Measurements from ENCODE around the gene SLC35B2.

Gene SLC35B2

DNA sequence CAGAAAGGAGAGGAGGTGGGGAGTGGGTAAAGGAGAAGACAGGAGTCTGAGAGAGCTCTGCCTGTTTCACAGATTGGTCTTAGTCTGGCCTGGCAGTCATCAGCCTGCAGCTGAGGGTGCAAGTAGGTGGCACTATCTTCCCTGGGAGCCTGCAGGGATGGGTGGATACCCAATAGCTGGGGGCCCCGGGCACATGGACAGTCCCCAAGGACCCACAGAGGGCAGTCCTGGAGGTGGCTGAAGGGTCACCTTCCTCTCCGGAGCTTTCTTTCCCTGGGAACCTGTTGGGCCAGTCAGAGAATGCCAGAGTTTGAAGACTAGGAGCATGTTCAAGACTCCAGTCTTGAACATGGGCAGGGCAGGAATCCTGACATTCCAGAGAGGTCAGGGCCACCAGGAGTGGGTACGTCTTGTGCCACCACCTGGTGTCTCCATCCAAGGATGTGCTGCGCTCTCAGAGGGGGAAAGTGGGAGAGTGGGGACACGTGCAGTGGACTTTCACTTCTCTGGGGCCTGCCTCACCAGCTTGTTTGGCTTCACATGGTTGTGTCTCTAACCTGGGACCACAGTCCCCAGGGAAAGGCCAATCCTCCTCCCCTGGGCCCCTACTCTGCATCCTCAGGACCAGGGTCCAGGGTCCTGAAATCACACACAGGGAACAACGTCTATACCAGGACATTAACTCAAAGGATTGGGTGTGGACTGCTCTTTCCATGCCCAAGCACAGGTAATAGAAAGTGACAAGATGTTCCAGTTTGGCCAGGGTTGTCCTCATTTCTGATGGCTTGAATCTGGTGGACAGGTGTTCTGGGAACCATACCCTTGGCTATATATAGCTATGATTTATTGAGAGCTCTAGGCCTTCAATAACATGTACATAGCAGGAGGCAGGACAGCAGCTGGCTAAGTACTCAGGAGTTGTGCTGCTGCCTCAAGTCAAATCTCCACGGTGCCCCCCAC lies 37.8 kb upstream of the SLC35B2 start:
- no peak overlapping the region for H3K4me3 ChIP-seq
- in situ Hi-C loops (cut with MboI; ENCODE audit: low sequenced_read_pairs): no loop called here
- H3K27me3 ChIP-seq (ENCODE audit: low read depth): peaks cover 64% of the 10 kb centered on the region
- no peaks in the 10 kb centered on the region for H3K9me3 ChIP-seq
- H3K36me3 ChIP-seq (replicated peaks): peaks cover 1% of the 10 kb centered on the region
- no peak for DNase-seq (ENCODE audit: low spot score in 2 of 2)
- no peaks in the 10 kb centered on the region for H3K4me1 ChIP-seq

DNA sequence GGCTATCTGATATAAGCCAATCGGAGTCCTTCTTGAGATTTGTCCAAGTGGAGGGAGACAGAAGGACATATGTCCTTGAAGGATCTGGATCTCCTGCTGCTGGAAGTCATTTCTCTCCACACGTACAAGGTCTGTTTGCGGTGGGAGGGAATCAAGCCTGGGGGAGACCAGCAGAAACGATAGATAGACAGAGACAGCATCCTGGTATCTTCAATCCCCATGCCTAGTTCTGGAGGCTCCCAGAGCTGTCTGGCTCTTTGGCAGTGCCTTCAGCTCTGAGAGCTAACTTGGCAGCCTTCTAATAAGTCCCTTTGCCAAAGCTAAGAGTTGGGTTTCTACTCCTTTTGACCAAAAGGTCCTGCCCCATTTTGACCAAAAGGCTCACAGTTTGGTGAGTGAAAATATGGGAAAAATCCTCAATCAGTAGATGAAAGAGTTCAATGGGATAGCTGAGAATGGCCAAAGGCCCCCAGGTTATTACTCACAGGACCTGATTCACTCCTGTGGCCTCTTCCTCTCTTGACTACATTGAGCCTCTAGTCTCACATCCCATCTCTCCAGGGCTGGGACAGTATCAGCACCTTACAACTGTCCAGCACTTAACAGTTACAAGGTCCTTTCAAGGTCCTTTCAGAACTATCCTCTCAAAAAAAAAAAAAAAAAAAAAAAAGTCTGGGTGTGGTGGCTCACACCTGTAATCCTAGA lies 35.5 kb upstream of the SLC35B2 start:
- in situ Hi-C loops (cut with MboI; ENCODE audit: low sequenced_read_pairs): no loop called here
- no peak for DNase-seq (ENCODE audit: low spot score in 2 of 2)
- Histone ChIP-seq H3K4me3 (no peak overlapping the region), H3K4me1 (no peaks in the 10 kb centered on the region), H3K36me3 (replicated peaks) (no peaks in the 10 kb centered on the region), H3K27me3 (ENCODE audit: low read depth) (peaks cover 72% of the 10 kb centered on the region), H3K9me3 (no peaks in the 10 kb centered on the region)

DNA sequence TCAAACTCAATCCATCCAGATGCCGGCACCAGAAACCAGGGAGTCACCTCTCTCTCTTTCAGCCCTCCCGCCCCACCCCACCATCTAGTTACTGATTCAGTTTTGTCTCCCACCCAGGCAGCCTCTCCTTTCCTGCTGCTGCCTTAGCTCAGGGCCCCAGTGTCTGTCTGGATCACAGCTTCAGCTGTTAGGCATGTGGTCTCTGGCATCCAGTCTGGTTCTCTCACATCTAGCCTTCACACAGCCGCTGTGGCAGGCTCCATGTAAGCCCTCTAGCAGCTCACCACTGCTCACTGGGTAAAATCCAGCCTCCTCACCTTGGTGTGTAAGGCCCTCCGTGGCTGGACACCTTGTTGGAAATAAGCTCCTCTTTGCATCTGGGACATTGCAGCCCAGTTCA lies 34.5 kb upstream of the SLC35B2 start:
- H3K9me3 ChIP-seq: no peaks in the 10 kb centered on the region

DNA sequence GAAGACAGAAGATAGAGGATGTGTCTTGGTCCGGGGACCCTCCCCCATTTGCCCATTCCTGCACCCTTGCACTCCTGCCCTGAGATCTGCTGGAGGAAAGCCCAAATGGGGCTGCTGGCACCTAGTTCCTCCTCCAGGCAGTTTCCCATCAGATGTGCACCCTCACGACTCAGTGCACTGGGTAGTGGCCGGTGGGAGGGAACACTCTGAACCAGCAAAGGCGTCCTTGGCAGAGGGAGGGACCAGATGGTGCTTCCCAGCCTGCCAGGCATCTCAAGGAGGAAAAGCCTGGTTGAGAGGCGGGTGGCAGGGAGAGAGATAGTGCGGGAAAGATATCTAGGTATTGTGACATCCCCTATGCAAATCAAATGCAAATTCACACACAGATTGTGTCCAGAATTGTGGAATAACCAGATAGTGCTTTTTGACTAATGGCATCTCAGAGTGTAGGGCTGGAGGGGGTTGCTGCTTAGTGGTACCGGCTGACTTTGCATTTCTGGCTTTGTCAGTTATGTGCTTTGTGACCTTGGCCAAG lies 32.5 kb upstream of the SLC35B2 start:
- peaks cover 64% of the 10 kb centered on the region for H3K27me3 ChIP-seq (ENCODE audit: low read depth)
- H3K4me3 ChIP-seq: no peak overlapping the region
- no peak for DNase-seq (ENCODE audit: low spot score in 2 of 2)
- H3K9me3 ChIP-seq: no peaks in the 10 kb centered on the region
- in situ Hi-C loops (cut with MboI; ENCODE audit: low sequenced_read_pairs): no loop called here
- no peaks in the 10 kb centered on the region for H3K4me1 ChIP-seq
- no peaks in the 10 kb centered on the region for H3K36me3 ChIP-seq (replicated peaks)

More for the DNA sequence above, 34.5 kb upstream of the SLC35B2 start:
- in situ Hi-C loops (cut with MboI; ENCODE audit: low sequenced_read_pairs): no loop called here
- Histone ChIP-seq H3K4me3 (no peak overlapping the region), H3K36me3 (replicated peaks) (no peaks in the 10 kb centered on the region), H3K4me1 (no peaks in the 10 kb centered on the region), H3K27me3 (ENCODE audit: low read depth) (peaks cover 63% of the 10 kb centered on the region)
- DNase-seq (ENCODE audit: low spot score in 2 of 2): no peak

DNA sequence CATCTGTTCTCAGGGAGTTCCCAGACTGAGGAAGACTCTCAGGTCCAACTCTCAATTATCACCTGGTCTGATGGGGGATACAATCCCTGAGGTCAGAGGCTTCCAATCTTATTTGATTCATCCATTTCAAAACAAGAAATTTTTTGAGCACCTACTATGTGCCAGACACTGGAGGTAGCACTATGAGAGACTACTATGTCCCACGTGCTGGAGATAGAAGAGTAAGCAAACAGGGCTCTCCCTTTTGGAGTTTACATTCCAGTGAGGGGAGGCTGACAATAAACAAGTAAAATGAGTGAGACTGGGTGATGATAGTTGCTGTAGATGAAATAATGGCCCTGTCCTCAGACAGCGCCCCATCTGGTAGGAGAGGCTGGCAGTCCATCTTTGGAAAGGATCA lies 29.4 kb upstream of the SLC35B2 start:
- DNase-seq (ENCODE audit: low spot score in 2 of 2): no peak
- no peak overlapping the region for H3K4me3 ChIP-seq
- H3K9me3 ChIP-seq: no peaks in the 10 kb centered on the region
- H3K4me1 ChIP-seq: no peaks in the 10 kb centered on the region
- no peaks in the 10 kb centered on the region for H3K36me3 ChIP-seq (replicated peaks)
- peaks cover 55% of the 10 kb centered on the region for H3K27me3 ChIP-seq (ENCODE audit: low read depth)
- in situ Hi-C loops (cut with MboI; ENCODE audit: low sequenced_read_pairs): no loop called here

DNA sequence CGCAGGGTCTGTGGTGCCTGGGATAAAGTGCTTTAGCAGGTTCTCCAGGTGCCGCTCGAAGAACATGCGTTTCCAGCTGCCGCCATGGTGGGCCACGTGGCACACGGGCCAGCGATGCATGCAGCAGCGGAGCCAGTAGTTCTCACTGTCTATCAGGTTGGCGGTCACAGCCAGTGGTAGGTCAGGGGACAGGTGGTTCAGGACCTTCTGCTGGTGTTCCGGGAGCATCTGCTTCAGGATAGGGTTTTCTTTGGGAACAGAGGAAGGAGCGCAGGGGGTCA lies 28.9 kb upstream of the SLC35B2 start:
- Histone ChIP-seq H3K4me1 (no peaks in the 10 kb centered on the region), H3K4me3 (no peak overlapping the region), H3K9me3 (no peaks in the 10 kb centered on the region), H3K27me3 (ENCODE audit: low read depth) (peaks cover 50% of the 10 kb centered on the region), H3K36me3 (replicated peaks) (no peaks in the 10 kb centered on the region)
- in situ Hi-C loops (cut with MboI; ENCODE audit: low sequenced_read_pairs): no loop called here
- DNase-seq (ENCODE audit: low spot score in 2 of 2): no peak

DNA sequence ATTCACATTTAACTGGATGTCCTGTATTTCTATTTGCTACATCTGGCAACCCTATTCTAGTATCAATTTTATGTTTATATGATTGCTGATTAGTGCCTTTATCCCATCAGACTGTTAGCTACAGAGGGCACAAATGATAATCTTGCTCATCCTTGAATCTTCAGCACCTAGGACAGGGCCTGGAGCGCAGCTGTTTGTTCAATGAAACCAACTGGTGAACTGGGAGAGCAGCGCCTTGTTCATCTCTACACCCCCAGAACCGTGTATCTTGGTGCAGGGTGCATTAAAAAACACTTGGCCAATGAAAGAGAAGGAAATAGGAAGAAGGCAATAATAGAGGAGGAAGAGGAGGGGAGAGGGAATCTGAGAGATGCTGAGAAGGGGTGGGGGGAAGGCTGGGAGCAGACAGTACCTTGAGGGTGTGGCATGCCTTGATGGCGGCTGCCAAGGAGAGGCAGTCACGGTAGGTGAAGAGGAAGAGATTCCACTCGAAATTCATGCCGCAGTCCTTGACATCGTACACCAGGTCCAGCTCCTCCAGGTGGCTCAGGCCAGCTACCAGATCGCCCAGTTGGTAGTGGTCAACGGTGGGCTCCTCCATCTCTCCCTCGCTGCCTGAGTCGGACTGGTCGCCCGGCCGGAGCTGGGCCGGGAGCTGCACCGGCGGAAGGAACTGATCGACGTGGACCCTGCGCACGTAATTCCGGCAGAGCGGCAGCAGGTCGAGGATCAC lies 28.4 kb upstream of the SLC35B2 start:
- peak in 1 of 2 experiments; percentile 44 for DNase-seq (ENCODE audit: low spot score in 2 of 2)
- Histone ChIP-seq H3K4me3 (no peak overlapping the region), H3K27me3 (ENCODE audit: low read depth) (peaks cover 45% of the 10 kb centered on the region), H3K9me3 (no peaks in the 10 kb centered on the region), H3K4me1 (no peaks in the 10 kb centered on the region), H3K36me3 (replicated peaks) (no peaks in the 10 kb centered on the region)
- in situ Hi-C loops (cut with MboI; ENCODE audit: low sequenced_read_pairs): no loop called here

DNA sequence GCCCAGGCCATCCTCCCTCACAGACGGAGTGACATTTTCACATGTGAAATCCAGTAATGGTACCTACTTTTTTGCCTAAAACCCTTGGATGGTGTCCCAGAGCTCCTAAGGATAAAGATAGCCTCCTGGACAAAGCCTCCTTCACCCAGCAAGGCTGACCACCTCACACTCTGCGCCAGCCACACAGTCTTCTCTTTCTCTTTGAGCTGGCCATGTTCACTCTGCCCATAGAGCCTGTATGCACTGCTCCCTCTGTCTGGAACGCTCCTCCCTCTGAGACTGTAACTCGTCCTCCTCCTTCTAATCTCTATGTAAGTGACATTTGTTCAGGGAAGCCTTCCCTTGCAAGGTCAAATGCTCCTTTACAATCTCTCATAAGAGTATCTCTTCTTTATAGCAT lies 27.5 kb upstream of the SLC35B2 start:
- DNase-seq (ENCODE audit: low spot score in 2 of 2): no peak
- no peaks in the 10 kb centered on the region for H3K4me1 ChIP-seq
- H3K9me3 ChIP-seq: no peaks in the 10 kb centered on the region
- peaks cover 37% of the 10 kb centered on the region for H3K27me3 ChIP-seq (ENCODE audit: low read depth)
- in situ Hi-C loops (cut with MboI; ENCODE audit: low sequenced_read_pairs): no loop called here
- H3K36me3 ChIP-seq (replicated peaks): no peaks in the 10 kb centered on the region
- no peak overlapping the region for H3K4me3 ChIP-seq

DNA sequence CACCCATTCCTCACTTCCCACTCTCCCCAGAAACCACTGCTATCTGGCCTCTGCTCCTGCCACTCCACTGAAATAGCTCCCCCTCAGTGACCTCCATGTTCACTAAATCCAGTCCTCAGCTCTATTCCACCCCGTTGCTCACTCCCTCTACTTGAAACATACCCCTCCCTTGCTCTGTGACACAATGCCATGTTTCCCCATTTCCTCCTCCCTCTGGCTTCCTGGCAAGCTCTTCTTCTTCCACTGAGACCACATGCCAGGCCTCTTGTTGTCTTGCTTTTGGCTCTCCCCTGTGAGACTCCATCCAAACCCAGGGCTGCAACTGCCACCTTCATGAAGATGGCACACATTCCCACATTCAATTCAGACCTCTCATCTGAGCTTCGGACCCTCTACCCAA lies 26.8 kb upstream of the SLC35B2 start:
- peaks cover 29% of the 10 kb centered on the region for H3K27me3 ChIP-seq (ENCODE audit: low read depth)
- in situ Hi-C loops (cut with MboI; ENCODE audit: low sequenced_read_pairs): no loop called here

DNA sequence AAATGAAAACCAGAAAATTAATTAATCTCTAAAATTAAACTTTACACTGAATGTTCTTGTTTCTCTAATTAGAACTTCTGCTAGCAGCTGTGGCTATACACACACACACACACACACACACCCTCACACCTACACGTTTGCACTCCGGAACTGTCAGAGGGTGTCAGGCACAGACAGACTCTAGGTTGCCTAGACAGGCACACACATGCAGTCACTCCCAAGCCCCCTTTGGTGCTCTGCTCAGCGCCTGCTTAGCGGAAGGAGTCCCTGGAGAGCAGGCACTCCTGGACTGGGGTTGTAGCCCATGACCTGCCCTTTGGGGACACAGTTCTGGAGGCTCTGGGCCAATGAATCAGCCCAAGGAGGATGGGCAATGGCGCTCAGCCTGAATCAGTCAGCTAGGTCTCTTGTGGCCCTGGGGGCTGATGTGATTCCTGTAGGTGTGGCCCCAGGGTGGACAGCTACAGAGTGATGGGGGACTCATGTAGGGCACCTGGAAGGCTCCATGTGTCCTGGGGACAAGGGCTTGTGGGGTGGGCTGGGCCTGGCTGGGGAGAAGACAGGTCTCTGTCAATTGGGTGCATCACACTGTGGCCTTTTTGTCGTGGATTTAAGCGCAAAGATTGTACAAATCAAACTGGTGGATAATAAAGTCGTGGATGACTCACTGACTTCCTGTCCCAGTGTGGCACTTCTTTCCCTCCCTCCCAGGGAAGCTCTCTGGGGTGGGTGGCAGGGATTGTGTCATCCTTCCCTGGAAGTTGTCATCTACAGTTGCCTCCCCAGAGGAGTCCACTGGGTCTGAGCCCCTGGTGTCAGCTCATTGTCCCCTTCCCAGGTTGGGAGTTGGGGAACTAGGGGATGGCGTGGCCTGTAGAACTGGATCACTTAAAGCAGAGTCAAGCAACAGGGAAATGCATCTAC lies 21.7 kb upstream of the SLC35B2 start:
- H3K36me3 ChIP-seq (replicated peaks): no peaks in the 10 kb centered on the region
- in situ Hi-C loops (cut with MboI; ENCODE audit: low sequenced_read_pairs): no loop called here
- H3K9me3 ChIP-seq: no peaks in the 10 kb centered on the region
- H3K4me3 ChIP-seq: no peak overlapping the region
- peaks cover 17% of the 10 kb centered on the region for H3K27me3 ChIP-seq (ENCODE audit: low read depth)
- no peaks in the 10 kb centered on the region for H3K4me1 ChIP-seq
- no peak for DNase-seq (ENCODE audit: low spot score in 2 of 2)

More for the DNA sequence above, 26.8 kb upstream of the SLC35B2 start:
- DNase-seq (ENCODE audit: low spot score in 2 of 2): no peak
- H3K4me3 ChIP-seq: no peak overlapping the region
- no peaks in the 10 kb centered on the region for H3K4me1 ChIP-seq
- no peaks in the 10 kb centered on the region for H3K36me3 ChIP-seq (replicated peaks)
- no peaks in the 10 kb centered on the region for H3K9me3 ChIP-seq

DNA sequence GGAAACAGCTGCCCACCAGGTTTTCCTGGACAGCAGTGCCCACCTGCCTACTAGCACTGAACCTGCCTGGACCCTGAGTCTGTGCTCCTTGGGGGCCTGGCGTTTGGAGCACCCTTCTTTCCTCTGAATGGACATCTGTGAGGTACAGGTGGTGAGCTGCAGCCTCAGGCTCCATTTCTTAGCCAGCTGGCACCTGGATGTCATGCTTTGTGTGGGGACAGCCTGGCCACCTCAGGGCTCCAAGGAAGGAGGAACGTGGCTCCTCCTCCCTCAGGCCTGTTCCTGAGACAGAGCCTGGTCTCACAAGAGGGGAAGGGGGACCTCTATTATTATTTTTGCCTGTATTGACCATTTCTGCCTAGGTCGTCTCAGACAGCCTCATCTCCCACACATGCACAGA lies 21.0 kb upstream of the SLC35B2 start:
- in situ Hi-C loops (cut with MboI; ENCODE audit: low sequenced_read_pairs): no loop called here
- Histone ChIP-seq H3K9me3 (no peaks in the 10 kb centered on the region), H3K4me3 (no peak overlapping the region), H3K27me3 (ENCODE audit: low read depth) (peaks cover 9% of the 10 kb centered on the region), H3K4me1 (no peaks in the 10 kb centered on the region), H3K36me3 (replicated peaks) (no peaks in the 10 kb centered on the region)
- no peak for DNase-seq (ENCODE audit: low spot score in 2 of 2)

DNA sequence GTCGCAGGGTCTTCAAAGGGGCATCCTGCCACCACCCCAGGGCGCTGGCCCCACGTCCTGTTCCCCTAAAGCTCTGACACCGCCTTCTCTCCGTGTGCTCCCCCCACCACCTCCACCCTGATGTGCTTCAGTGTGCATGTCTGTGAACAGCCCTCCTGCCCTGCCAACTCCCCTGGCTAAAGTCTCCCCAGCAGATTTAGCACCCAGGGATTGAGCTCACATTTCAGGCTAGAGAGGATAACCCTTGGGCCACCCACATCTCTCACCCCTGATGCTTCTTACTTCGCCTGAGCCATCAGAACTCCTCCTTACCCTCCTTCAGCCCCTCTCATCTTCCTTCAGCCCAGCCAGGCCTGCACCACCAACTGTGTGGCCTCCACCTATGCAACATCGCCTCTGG lies 20.4 kb upstream of the SLC35B2 start:
- H3K36me3 ChIP-seq (replicated peaks): no peaks in the 10 kb centered on the region
- no peaks in the 10 kb centered on the region for H3K9me3 ChIP-seq
- no peak overlapping the region for H3K4me3 ChIP-seq
- H3K27me3 ChIP-seq (ENCODE audit: low read depth): peaks cover 6% of the 10 kb centered on the region
- in situ Hi-C loops (cut with MboI; ENCODE audit: low sequenced_read_pairs): no loop called here
- H3K4me1 ChIP-seq: no peaks in the 10 kb centered on the region
- no peak for DNase-seq (ENCODE audit: low spot score in 2 of 2)

Data from HAP-1 (cell line).